Heart right ventricle (tissue), 16 donors: ENCODE measurements around the gene CSF3. TPM values are rescaled to one million over a fixed set of nuclear protein-coding genes. Genes with fewer than 3 reads are reported as not detected.
A peak's percentile ranks its signal among the peaks of the same experiment; 100 is the strongest.

ENCODE experiments used
- ATAC-seq, 8 donors: fragments of 200-7000 bp; cut with Tn5 transposase; one replicate each; pipeline ENCODE4 v1.9.1; 2020; ENCODE audit warnings: mild to moderate bottlenecking in 8 of 8, moderate library complexity in 8 of 8, moderate number of reproducible peaks in 1 of 8
- DNase-seq, 2 donors: peaks; one replicate each; pipeline ENCODE4 v3.0.0-alpha.2; 2020
- H3K27ac ChIP-seq, 10 donors: fragments of 200-600 bp; sonication (generic) in 2 of 10; one replicate each; pipeline versions ENCODE4 v1.5.0 to v1.8.0; 2020 to 2022; ENCODE audit warnings: mild to moderate bottlenecking in 3 of 10
- H3K27me3 ChIP-seq, 7 donors: fragments of 200-600 bp; one replicate each; pipeline ENCODE4 v1.8.0; 2021 to 2022; ENCODE audit warnings: mild to moderate bottlenecking in 2 of 7
- H3K36me3 ChIP-seq, 9 donors: fragments of 200-600 bp; sonication (generic) in 1 of 9; one replicate each; pipeline versions ENCODE4 v1.5.0 to v1.8.0; 2020 to 2022; ENCODE audit warnings: mild to moderate bottlenecking in 2 of 9
- H3K4me1 ChIP-seq, 9 donors: fragments of 200-600 bp; sonication (generic) in 1 of 9; one replicate each; pipeline versions ENCODE4 v1.5.0 to v1.8.0; 2020 to 2022; ENCODE audit warnings: mild to moderate bottlenecking in 4 of 9
- H3K4me3 ChIP-seq, 10 donors: fragments of 200-600 bp; sonication (generic) in 2 of 10; one replicate each; pipeline versions ENCODE4 v1.5.0 to v1.8.0; 2020 to 2022; ENCODE audit warnings: mild to moderate bottlenecking in 7 of 10, moderate library complexity in 2 of 10
- H3K9me3 ChIP-seq, 11 donors: fragments of 200-600 bp in 10 of 11; sonication (generic) in 2 of 11; one replicate each; pipeline versions ENCODE4 v1.5.0 to v1.8.0; 2013 to 2022; ENCODE audit warnings: mild to moderate bottlenecking in 2 of 11, control low read depth in 1 of 11, moderate library complexity in 1 of 11
- WGBS, 2 donors: extraction: QIAGEN DNeasy Blood & Tissue Kit; methylation state at CpG; one replicate each; pipeline ENCODE4 v1.1.7; 2013; ENCODE audit warnings: inconsistent platforms in 1 of 2; 5-methylcytosine and 5-hydroxymethylcytosine counted together
- intact Hi-C, 10 donors: fragments of 100-400 bp; cut with DNase I; formaldehyde crosslinking; loops; one replicate each; pipeline versions ENCODE4 v1.11.1 to v1.14.2; 2022
- polyA plus RNA-seq, 2 donors: library from polyadenylated mRNA; stranded (reverse); fragments of 200-250 nt; gene quantifications; one replicate each; pipeline ENCODE4 v1.2.3, GENCODE V29; 2013
- total RNA-seq, 10 donors: library from RNA; stranded (reverse); fragmentation: NEBNext Ultra II Directional in 3 of 10; extraction: Animal tissue kit (Norgen Biotek cat#: 25700) in 3 of 10; gene quantifications; one replicate each; pipeline versions ENCODE4 v1.2.1 to v1.2.4, GENCODE V29; 2021 to 2023
- TF ChIP-seq, protein P1 (sequence below), 9 donors: fragments of 200-600 bp; sonication (generic) in 2 of 9; IDR thresholded peaks; one replicate each; pipeline versions ENCODE4 v1.5.0 to v1.8.0; 2021 to 2022; ENCODE audit warnings: antibody characterized with exemption in 9 of 9, mild to moderate bottlenecking in 5 of 9, moderate library complexity in 1 of 9
- donor health status: Arrhythmogenic right ventricular cardiomyopathy.
- donor health status: ischemic (EF 13 %, LVEDD 7.1; RV severe dilation, severe dysfunction).
- donor health status: healthy with polysubstance abuse.
- donor health status: DM: no; HTN: yes; CAD: no.
- donor health status: DM: no; HTN: no; CAD: no.
- donor health status: ischemic (EF 25% LVEDD 6.9; RV normal size, moderate dysfunction).
- donor health status: ischemic (EF 25% LVEDD 5.7; RV mildly dilated, moderate dysfunction).
- donor health status: healthy.
- donor health status: DM: yes; HTN: yes; CAD: no.
- donor health status: Ischemic cardiomyopathy.
- donor health status: ischemic (EF 35%, LVEDD 5.7; RV mildly dilated, moderate dysfunction).
- donor health status: nonischemic (EF 11% LVEDD 7.7; RV severe dilation, severe dysfunction).
- donor health status: DM: yes; HTN: yes; CAD: no.
- donor health status: PGD.
- donor health status: ischemic (EF 29% LVEDD 5.4; RV normal size, mild dysfunction).
- donor health status: nonischemic (EF 23%, LVEDD 6.1; RV moderate dilation, normal function).

Gene CSF3
- total and polyA plus RNA-seq, 12 donors: 0.29 to 4.2 (median 0.81) TPM; not detected in 7

DNA sequence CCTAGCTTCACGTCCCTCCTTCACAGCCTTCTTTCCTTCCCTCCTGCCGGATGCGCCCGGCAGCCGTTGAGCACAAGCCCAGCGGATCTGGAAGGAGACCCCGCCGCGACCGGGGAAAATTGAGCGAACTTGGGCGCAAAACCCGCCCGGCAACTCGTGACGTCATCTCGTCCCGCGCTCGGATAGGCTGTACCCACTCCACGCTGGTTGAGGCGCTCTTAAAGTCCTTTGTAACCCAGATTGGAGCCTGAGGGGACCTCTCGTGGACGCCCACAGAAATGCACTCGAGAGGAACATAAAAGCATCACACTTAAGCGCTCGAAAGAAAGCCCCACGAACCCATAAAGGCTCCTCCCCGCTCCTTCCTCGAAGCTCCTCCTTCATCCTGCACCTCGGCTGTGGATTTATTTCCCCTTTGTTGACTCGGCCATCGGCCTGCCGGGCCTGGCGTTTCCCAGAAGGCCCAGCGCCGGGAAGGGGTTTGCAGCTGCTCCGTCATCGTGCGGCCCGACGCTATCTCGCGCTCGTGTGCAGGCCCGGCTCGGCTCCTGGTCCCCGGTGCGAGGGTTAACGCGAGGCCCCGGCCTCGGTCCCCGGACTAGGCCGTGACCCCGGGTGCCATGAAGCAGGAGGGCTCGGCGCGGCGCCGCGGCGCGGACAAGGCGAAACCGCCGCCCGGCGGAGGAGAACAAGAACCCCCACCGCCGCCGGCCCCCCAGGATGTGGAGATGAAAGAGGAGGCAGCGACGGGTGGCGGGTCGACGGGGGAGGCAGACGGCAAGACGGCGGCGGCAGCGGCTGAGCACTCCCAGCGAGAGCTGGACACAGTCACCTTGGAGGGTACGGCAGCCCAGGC, 34.7 kb upstream of the CSF3 start, which contains the start of gene PSMD3:
Gene PSMD3, plus strand, starts transcription at position 457 of the 856 bp plus-strand sequence. Its CDS starts 164 bp downstream, at position 621.
- Histone ChIP-seq H3K27me3 (peaks cover 0 to 9% (median 0%) of the 10 kb centered on the region in 7 donors), H3K9me3 (no peaks in the 10 kb centered on the region), H3K4me3 (peak within 1 kb of the TSS; percentile 85 to 100 (median 96)), H3K4me1 (peaks cover 5 to 38% (median 23%) of the 10 kb centered on the region in 9 donors), H3K36me3 (peaks cover 0 to 25% (median 16%) of the 10 kb centered on the region in 9 donors), H3K27ac (peak within 1 kb of the TSS; percentile 70 to 97 (median 95))
- intact Hi-C loops: loop anchor here in 7 of 10 donors (1.0 to 5.0 kb wide), 8 partner anchors 21 to 358 kb away; partner anchors contain the start of genes LRRC3C (in 2 of the 7) and ORMDL3 (in 2 of the 7)
- ATAC-seq (peak; percentile 95 to 98 (median 98)), DNase-seq (peak; percentile 96 to 99)
- TF ChIP-seq, protein P1, sequence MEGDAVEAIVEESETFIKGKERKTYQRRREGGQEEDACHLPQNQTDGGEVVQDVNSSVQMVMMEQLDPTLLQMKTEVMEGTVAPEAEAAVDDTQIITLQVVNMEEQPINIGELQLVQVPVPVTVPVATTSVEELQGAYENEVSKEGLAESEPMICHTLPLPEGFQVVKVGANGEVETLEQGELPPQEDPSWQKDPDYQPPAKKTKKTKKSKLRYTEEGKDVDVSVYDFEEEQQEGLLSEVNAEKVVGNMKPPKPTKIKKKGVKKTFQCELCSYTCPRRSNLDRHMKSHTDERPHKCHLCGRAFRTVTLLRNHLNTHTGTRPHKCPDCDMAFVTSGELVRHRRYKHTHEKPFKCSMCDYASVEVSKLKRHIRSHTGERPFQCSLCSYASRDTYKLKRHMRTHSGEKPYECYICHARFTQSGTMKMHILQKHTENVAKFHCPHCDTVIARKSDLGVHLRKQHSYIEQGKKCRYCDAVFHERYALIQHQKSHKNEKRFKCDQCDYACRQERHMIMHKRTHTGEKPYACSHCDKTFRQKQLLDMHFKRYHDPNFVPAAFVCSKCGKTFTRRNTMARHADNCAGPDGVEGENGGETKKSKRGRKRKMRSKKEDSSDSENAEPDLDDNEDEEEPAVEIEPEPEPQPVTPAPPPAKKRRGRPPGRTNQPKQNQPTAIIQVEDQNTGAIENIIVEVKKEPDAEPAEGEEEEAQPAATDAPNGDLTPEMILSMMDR (IDR thresholded peaks at IDR 0.05): peak; percentile 67 to 92 (median 82)
- 0% methylated on average over 84 of the region's 84 CpGs for WGBS, 2 donors

DNA sequence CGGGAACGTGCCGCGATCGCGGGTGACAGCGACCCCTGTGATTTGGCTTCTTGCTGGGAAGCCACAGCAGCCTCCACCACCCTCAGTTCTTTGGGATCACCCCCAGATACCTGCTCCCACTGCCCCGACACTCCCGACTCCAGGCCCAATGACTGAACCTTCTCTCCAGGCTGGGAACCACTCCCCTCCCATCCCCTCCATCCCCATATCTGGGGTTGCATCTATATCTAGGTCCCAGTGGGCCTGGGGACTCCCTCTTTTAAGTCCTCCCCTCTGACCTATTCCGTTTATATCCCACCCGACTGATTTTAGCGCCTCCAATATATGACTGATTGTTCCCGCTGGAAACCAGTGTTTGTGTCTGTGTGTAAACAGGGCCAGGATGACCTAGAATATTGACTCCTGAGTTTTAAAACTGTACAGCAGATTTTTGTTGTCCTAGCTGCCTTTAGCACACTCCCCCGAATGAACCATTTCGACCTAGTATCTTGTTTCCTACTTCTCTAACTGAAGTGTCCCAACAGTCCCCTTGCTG, 34.0 kb upstream of the CSF3 start:
- Histone ChIP-seq H3K27me3 (peaks cover 0 to 9% (median 0%) of the 10 kb centered on the region in 7 donors), H3K27ac (peak overlapping the region; percentile 70 to 97 (median 95)), H3K4me3 (peak overlapping the region; percentile 85 to 100 (median 96)), H3K36me3 (peaks cover 0 to 32% (median 20%) of the 10 kb centered on the region in 9 donors), H3K9me3 (no peaks in the 10 kb centered on the region), H3K4me1 (peaks cover 5 to 38% (median 23%) of the 10 kb centered on the region in 9 donors)
- TF ChIP-seq, protein P1 (IDR thresholded peaks at IDR 0.05): peak in 1 of 9 donors; percentile 20
- DNase-seq (no peak), ATAC-seq (peak in 2 of 8 donors; percentile 1 to 3)
- 0 to 1% methylated on average over 15 of the region's 15 CpGs for WGBS, 2 donors
- intact Hi-C loops: loop anchor here in 6 of 10 donors (2.0 to 5.0 kb wide), 5 partner anchors 22 to 358 kb away; partner anchors contain the start of genes LRRC3C (in 2 of the 6) and ORMDL3 (in 2 of the 6)

DNA sequence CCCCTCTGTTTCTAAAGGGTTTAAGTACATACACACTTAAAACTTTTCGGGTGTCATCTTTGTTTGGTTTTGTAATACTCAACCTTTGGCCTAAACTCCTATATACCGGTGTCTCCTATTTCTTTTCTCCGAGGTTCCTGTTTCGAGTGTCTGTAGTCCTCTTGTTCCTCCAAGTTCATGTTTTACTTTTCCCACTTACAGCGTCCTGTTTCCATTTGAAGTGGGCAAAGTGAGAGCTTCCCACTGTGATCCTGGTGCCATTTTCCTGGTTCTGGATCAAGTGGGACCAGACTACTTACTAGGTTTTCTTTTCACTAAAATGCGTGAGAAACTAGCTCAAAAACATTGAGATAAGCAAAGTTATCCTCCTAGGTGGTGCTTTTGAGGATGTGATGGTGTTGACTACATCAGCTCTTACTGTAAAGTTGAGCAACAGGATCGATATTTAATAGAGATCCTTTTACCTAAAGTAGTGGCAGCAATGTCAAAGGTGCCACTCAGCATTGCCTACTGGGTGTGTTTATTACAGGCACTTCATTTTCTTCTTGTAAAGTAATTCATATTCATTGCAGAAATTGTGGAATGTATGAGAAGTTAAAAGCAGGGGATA, 33.4 kb upstream of the CSF3 start:
- intact Hi-C loops: loop anchor here in 6 of 10 donors (2.0 to 5.0 kb wide), 5 partner anchors 23 to 359 kb away; partner anchors contain the start of genes LRRC3C (in 2 of the 6) and ORMDL3 (in 2 of the 6)
- DNase-seq: no peak
- no peaks in the 10 kb centered on the region for H3K9me3 ChIP-seq
- H3K27ac ChIP-seq: peak overlapping the region in 6 of 10 donors; percentile 93 to 97 (median 95)
- peaks cover 5 to 38% (median 23%) of the 10 kb centered on the region in 9 donors for H3K4me1 ChIP-seq
- H3K36me3 ChIP-seq: peaks cover 0 to 38% (median 26%) of the 10 kb centered on the region in 9 donors
- peaks cover 0 to 5% (median 0%) of the 10 kb centered on the region in 7 donors for H3K27me3 ChIP-seq
- WGBS, 2 donors: 22 to 24% methylated on average over 7 of the region's 7 CpGs
- no peak for ATAC-seq
- TF ChIP-seq, protein P1 (IDR thresholded peaks at IDR 0.05): no peak
- peak overlapping the region; percentile 85 to 100 (median 96) for H3K4me3 ChIP-seq
